Measurements from ENCODE around the gene CDC16. TPM values are rescaled to one million over a fixed set of nuclear protein-coding genes. Genes with fewer than 3 reads are reported as not detected.

Gene CDC16
- total and polyA plus RNA-seq, 2 donors from 2014 or later = 49.3 to 57.7 TPM

DNA sequence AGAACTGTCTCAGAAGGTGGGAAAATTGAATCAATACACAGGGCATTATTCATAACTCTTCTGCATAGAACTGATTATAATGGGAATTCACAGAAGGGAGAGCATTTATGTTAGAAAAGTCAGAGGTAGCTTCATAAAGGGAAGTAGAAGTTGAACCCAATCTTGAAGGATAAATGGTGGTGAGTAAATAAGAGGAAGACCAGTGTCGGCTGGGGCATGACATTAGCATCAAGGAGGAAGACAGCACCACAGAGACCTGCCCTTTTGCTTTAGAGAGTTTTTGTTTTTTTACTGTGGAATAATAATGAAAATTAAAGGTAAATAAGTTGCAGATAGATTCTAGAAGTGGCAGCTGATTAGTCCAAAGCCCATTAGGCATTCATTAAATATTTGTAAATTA, 21.9 kb downstream of the CDC16 start:
- TF ChIP-seq, protein P1, sequence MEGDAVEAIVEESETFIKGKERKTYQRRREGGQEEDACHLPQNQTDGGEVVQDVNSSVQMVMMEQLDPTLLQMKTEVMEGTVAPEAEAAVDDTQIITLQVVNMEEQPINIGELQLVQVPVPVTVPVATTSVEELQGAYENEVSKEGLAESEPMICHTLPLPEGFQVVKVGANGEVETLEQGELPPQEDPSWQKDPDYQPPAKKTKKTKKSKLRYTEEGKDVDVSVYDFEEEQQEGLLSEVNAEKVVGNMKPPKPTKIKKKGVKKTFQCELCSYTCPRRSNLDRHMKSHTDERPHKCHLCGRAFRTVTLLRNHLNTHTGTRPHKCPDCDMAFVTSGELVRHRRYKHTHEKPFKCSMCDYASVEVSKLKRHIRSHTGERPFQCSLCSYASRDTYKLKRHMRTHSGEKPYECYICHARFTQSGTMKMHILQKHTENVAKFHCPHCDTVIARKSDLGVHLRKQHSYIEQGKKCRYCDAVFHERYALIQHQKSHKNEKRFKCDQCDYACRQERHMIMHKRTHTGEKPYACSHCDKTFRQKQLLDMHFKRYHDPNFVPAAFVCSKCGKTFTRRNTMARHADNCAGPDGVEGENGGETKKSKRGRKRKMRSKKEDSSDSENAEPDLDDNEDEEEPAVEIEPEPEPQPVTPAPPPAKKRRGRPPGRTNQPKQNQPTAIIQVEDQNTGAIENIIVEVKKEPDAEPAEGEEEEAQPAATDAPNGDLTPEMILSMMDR (IDR thresholded peaks at IDR 0.05; ENCODE audit: borderline replicate concordance, extremely low read depth, insufficient read depth) = no peak
- no peaks in the 10 kb centered on the region for H3K4me1 ChIP-seq (ENCODE audit: control insufficient read depth in 2 of 3, insufficient read depth in 2 of 3, low read depth in 1 of 3, low read length in 3 of 3)
- no peaks in the 10 kb centered on the region for H3K9me3 ChIP-seq (ENCODE audit: control insufficient read depth in 2 of 3, insufficient read depth in 1 of 3, low read length in 3 of 3)
- DNase-seq = no peak
- no peak overlapping the region for H3K27ac ChIP-seq (ENCODE audit: low read depth in 2 of 2, low read length in 2 of 2)
- intact Hi-C loops (cut with DNase I) = no loop called here
- H3K4me3 ChIP-seq (ENCODE audit: low read length in 3 of 3) = no peak overlapping the region
- peaks cover 10 to 57% (median 33%) of the 10 kb centered on the region in 3 donors for H3K36me3 ChIP-seq (ENCODE audit: control insufficient read depth in 2 of 3, insufficient read depth in 3 of 3, low read length in 3 of 3)
- no peak for FAIRE-seq
- H3K27me3 ChIP-seq (ENCODE audit: control insufficient read depth, insufficient read depth, low read length) = no peaks in the 10 kb centered on the region
- H3K9ac ChIP-seq (ENCODE audit: low read length in 3 of 3) = no peak overlapping the region

DNA sequence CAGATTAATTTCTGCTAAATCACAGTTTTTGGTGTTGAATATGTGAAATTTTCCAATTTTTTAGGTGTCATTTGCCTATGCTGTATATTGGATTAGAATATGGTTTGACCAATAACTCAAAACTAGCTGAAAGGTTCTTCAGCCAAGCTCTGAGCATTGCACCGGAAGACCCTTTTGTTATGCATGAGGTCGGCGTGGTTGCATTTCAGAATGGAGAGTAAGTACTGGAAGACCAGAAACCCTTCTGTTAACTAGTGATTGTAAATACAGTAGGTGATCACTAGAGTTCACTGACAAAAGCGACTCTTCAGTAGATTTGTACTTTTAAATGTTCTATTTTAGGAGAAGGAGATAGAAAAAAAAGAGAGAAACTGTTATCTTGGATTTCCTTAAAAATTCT, 22.3 kb downstream of the CDC16 start:
- no peak overlapping the region for H3K9ac ChIP-seq (ENCODE audit: low read length in 3 of 3)
- FAIRE-seq (no peak), DNase-seq (no peak)
- TF ChIP-seq, protein P1 (IDR thresholded peaks at IDR 0.05; ENCODE audit: borderline replicate concordance, extremely low read depth, insufficient read depth) = no peak
- no peak overlapping the region for H3K4me3 ChIP-seq (ENCODE audit: low read length in 3 of 3)
- no peaks in the 10 kb centered on the region for H3K4me1 ChIP-seq (ENCODE audit: control insufficient read depth in 2 of 3, insufficient read depth in 2 of 3, low read depth in 1 of 3, low read length in 3 of 3)
- peaks cover 10 to 52% (median 32%) of the 10 kb centered on the region in 3 donors for H3K36me3 ChIP-seq (ENCODE audit: control insufficient read depth in 2 of 3, insufficient read depth in 3 of 3, low read length in 3 of 3)
- intact Hi-C loops (cut with DNase I) = no loop called here
- no peaks in the 10 kb centered on the region for H3K9me3 ChIP-seq (ENCODE audit: control insufficient read depth in 2 of 3, insufficient read depth in 1 of 3, low read length in 3 of 3)
- H3K27me3 ChIP-seq (ENCODE audit: control insufficient read depth, insufficient read depth, low read length) = no peaks in the 10 kb centered on the region
- H3K27ac ChIP-seq (ENCODE audit: low read depth in 2 of 2, low read length in 2 of 2) = no peak overlapping the region

DNA sequence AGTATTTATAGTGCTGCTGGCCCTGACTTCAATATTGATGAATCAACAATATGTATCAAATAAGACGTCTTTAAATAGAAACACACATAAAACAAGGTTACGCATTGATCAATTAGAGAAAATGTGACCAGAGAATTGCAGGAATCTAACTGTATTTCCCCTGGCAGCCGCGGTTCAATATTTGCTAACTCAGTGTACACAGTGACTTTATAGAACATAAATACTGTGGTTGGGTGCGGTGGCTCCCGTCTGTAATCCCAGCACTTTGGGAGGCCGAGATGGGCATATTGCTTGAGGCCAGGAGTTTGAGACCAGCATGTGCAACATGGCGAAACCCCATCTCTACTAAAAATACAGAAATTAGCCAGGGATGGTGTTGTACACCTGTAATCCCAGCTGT, 23.9 kb downstream of the CDC16 start:
- intact Hi-C loops (cut with DNase I) = no loop called here
- H3K36me3 ChIP-seq (ENCODE audit: control insufficient read depth in 2 of 3, insufficient read depth in 3 of 3, low read length in 3 of 3) = peaks cover 15 to 57% (median 37%) of the 10 kb centered on the region in 3 donors
- H3K4me1 ChIP-seq (ENCODE audit: control insufficient read depth in 2 of 3, insufficient read depth in 2 of 3, low read depth in 1 of 3, low read length in 3 of 3) = no peaks in the 10 kb centered on the region

More for the DNA sequence above, 23.9 kb downstream of the CDC16 start:
- TF ChIP-seq, protein P1 (IDR thresholded peaks at IDR 0.05; ENCODE audit: borderline replicate concordance, extremely low read depth, insufficient read depth) = no peak
- Histone ChIP-seq H3K9ac (ENCODE audit: low read length in 3 of 3) (no peak overlapping the region), H3K27me3 (ENCODE audit: control insufficient read depth, insufficient read depth, low read length) (no peaks in the 10 kb centered on the region), H3K27ac (ENCODE audit: low read depth in 2 of 2, low read length in 2 of 2) (no peak overlapping the region), H3K4me3 (ENCODE audit: low read length in 3 of 3) (no peak overlapping the region), H3K9me3 (ENCODE audit: control insufficient read depth in 2 of 3, insufficient read depth in 1 of 3, low read length in 3 of 3) (no peaks in the 10 kb centered on the region)
- DNase-seq (no peak), FAIRE-seq (no peak)

Measured in kidney (tissue), 14 donors.